ENCODE results near the gene ADI1.
"Not testable (repeated sequence)": the region's sequence is repeated elsewhere in the genome, so short reads cannot be mapped to it uniquely, and the experiment has no call there.

ADI1 gene

DNA sequence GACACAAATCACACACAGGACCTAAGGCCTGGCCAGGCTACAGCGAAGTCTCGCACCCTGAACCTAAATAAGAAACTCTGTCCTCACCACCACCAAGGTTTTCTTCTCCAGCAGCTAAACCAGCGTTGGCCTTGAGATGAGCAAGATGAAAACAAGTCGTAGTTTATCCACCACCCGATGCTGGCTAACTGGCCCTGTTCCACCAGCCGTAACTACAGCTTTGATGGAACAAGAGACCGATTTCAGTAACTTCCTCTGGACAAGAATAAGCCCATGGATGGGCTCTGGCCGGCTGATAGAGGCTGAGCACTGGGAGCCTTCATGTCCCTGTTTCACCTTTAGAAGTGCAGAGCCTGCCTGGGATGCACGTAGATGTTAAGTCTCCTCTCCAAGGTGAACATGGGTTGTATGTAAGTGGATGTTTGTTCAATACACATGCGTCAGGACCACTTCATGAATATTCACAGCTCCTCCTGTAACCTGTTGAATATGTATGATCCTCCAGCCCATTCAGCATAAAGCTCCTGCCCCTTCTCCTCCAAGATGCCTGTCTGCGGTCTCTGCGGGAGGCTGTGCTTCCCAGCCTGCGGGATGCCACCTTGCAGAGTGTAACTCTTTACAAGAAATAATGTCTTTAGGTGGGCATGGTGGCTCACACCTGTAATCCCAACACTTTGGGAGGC is 24.2 kb downstream of the ADI1 start:
- Histone ChIP-seq H3K27ac (no peak overlapping the region), H2AFZ (ENCODE audit: low read depth) (no peak overlapping the region), H3K9ac (no peak overlapping the region), H3K4me2 (no peak overlapping the region), H3K36me3 (ENCODE audit: insufficient read depth) (no peaks in the 10 kb centered on the region), H3K4me1 (ENCODE audit: low read depth, poor library complexity, severe bottlenecking) (no peaks in the 10 kb centered on the region), H4K20me1 (ENCODE audit: insufficient read depth) (no peaks in the 10 kb centered on the region), H3K27me3 (ENCODE audit: insufficient read depth, low read depth) (no peaks in the 10 kb centered on the region), H3K79me2 (ENCODE audit: insufficient read depth, low read depth) (no peaks in the 10 kb centered on the region), H3K4me3 (IDR thresholded peaks at IDR 0.05; ENCODE audit: insufficient read depth, low read depth, low read length) (no peak overlapping the region)
- no peak for TF ChIP-seq CTCF (conservative IDR thresholded peaks at IDR 0.05; ENCODE audit: low read depth, low read length)

DNA sequence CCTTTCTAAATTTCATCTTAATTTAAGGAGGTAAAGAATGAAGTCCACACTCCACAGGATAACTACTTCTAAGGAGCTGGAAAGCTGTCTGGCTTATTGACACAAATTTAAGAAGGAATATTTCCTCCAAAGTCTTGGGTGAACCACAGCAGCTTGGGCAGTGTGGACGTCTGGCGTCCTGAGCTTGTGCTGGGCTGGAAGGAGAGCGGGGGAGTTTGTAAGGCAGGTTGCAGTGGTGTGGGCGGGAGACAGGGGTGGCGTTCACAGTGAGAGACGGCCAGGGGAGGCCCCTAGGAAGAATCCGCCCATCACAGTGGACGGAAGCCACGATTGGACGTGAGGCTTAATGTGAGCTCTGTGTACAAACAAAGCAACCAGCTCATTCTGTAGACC is 25.7 kb downstream of the ADI1 start:
- H4K20me1 ChIP-seq (ENCODE audit: insufficient read depth): no peaks in the 10 kb centered on the region
- no peak overlapping the region for H3K27ac ChIP-seq
- no peaks in the 10 kb centered on the region for H3K79me2 ChIP-seq (ENCODE audit: insufficient read depth, low read depth)
- no peak overlapping the region for H3K4me3 ChIP-seq (IDR thresholded peaks at IDR 0.05; ENCODE audit: insufficient read depth, low read depth, low read length)
- no peaks in the 10 kb centered on the region for H3K36me3 ChIP-seq (ENCODE audit: insufficient read depth)
- H3K4me2 ChIP-seq: no peak overlapping the region
- no peak overlapping the region for H2AFZ ChIP-seq (ENCODE audit: low read depth)
- no peaks in the 10 kb centered on the region for H3K27me3 ChIP-seq (ENCODE audit: insufficient read depth, low read depth)
- no peaks in the 10 kb centered on the region for H3K4me1 ChIP-seq (ENCODE audit: low read depth, poor library complexity, severe bottlenecking)
- TF ChIP-seq CTCF (conservative IDR thresholded peaks at IDR 0.05; ENCODE audit: low read depth, low read length): no peak
- no peak overlapping the region for H3K9ac ChIP-seq

- Histone ChIP-seq H2AFZ (ENCODE audit: low read depth) (no peak overlapping the region), H3K27me3 (ENCODE audit: insufficient read depth, low read depth) (no peaks in the 10 kb centered on the region), H3K27ac (no peak overlapping the region), H3K4me1 (ENCODE audit: low read depth, poor library complexity, severe bottlenecking) (no peaks in the 10 kb centered on the region), H4K20me1 (ENCODE audit: insufficient read depth) (no peaks in the 10 kb centered on the region), H3K4me3 (IDR thresholded peaks at IDR 0.05; ENCODE audit: insufficient read depth, low read depth, low read length) (no peak overlapping the region), H3K9ac (no peak overlapping the region), H3K79me2 (ENCODE audit: insufficient read depth, low read depth) (no peaks in the 10 kb centered on the region), H3K36me3 (ENCODE audit: insufficient read depth) (no peaks in the 10 kb centered on the region), H3K4me2 (no peak overlapping the region)
- no peak for TF ChIP-seq CTCF (conservative IDR thresholded peaks at IDR 0.05; ENCODE audit: low read depth, low read length)
Observed at GRCh38 chr2:3492951-3493614, 26.2 kb downstream of the ADI1 start.

GRCh38 chr2:3492475-3492787 is 26.9 kb downstream of the ADI1 start:
- not testable (repeated sequence) for H3K27me3 ChIP-seq (ENCODE audit: insufficient read depth, low read depth); H2AFZ ChIP-seq (ENCODE audit: low read depth); H3K4me1 ChIP-seq (ENCODE audit: low read depth, poor library complexity, severe bottlenecking); H3K4me3 ChIP-seq (IDR thresholded peaks at IDR 0.05; ENCODE audit: insufficient read depth, low read depth, low read length); H3K36me3 ChIP-seq (ENCODE audit: insufficient read depth); H3K4me2 ChIP-seq; H4K20me1 ChIP-seq (ENCODE audit: insufficient read depth); H3K27ac ChIP-seq; H3K9ac ChIP-seq; H3K79me2 ChIP-seq (ENCODE audit: insufficient read depth, low read depth)

DNA sequence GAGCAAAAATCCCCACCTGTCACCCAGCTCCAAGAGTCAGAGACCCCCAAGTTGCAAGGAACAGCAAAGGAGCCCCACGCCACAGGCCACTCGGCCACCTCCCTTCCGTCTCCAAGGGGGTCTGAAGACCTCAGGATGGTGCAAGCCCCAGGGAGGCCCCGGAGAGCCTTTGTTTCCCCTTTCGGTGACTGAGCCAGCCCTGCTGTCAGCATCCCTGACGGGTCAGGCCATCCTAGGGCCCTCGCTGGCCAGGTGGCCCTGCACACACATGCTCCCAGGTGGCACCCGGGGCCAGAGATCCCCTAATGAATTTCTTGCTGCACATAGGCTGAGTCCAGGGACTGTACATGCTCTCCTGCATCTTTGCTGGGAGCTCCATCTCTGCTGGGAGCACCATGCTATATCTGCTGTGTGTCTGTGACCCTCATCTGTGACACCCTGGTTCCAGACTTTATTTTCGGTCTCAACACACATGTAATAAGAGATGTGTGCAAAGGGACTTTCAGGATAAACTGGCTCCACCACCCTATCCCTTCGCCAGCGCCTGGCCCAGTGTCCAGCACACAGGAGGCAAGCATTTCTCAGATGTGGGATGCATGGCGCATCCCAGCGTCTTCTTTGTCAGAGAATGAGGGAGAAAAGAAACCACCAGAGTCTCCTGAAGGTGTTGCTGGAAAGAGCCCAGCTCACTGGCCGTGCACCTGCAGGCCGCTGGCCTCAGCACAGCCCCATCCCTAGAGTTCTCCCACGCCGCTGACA is 27.4 kb downstream of the ADI1 start:
- H3K27me3 ChIP-seq (ENCODE audit: insufficient read depth, low read depth): no peaks in the 10 kb centered on the region
- H3K36me3 ChIP-seq (ENCODE audit: insufficient read depth): no peaks in the 10 kb centered on the region
- no peaks in the 10 kb centered on the region for H3K4me1 ChIP-seq (ENCODE audit: low read depth, poor library complexity, severe bottlenecking)
- no peak overlapping the region for H3K27ac ChIP-seq
- H4K20me1 ChIP-seq (ENCODE audit: insufficient read depth): no peaks in the 10 kb centered on the region
- no peak overlapping the region for H3K4me3 ChIP-seq (IDR thresholded peaks at IDR 0.05; ENCODE audit: insufficient read depth, low read depth, low read length)
- no peak overlapping the region for H2AFZ ChIP-seq (ENCODE audit: low read depth)
- no peak for TF ChIP-seq CTCF (conservative IDR thresholded peaks at IDR 0.05; ENCODE audit: low read depth, low read length)
- no peak overlapping the region for H3K4me2 ChIP-seq
- H3K9ac ChIP-seq: no peak overlapping the region
- no peaks in the 10 kb centered on the region for H3K79me2 ChIP-seq (ENCODE audit: insufficient read depth, low read depth)

All from KMS-11 (cell line).